ENCODE data around the gene MYO16.

Gene MYO16

DNA sequence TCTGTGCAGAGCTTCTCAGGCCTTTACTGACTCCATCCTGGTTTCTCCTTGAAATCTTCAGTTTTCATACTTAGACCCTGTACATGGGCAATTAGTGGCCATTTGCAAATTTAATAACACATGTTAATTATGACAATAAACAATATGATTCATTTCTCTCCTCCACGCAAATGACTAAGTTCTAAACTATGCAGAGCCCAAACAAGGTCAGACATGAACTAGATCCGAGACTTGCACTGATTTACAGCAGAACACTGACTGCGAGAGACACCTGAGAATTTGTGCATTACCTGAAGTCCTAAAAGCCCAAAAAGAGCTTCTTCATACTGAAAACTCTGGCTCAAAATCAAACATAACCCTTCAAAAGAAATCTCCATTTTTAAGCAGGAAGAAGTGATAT, 521.8 kb downstream of the MYO16 start:
- in situ Hi-C loops (cut with MboI; ENCODE audit: low pct_unique_long_range_greater_than_20kb, low sequenced_read_pairs, unreplicated experiment) = no loop called here
- no peak for DNase-seq (ENCODE audit: low spot score)
- TF ChIP-seq, protein P1, sequence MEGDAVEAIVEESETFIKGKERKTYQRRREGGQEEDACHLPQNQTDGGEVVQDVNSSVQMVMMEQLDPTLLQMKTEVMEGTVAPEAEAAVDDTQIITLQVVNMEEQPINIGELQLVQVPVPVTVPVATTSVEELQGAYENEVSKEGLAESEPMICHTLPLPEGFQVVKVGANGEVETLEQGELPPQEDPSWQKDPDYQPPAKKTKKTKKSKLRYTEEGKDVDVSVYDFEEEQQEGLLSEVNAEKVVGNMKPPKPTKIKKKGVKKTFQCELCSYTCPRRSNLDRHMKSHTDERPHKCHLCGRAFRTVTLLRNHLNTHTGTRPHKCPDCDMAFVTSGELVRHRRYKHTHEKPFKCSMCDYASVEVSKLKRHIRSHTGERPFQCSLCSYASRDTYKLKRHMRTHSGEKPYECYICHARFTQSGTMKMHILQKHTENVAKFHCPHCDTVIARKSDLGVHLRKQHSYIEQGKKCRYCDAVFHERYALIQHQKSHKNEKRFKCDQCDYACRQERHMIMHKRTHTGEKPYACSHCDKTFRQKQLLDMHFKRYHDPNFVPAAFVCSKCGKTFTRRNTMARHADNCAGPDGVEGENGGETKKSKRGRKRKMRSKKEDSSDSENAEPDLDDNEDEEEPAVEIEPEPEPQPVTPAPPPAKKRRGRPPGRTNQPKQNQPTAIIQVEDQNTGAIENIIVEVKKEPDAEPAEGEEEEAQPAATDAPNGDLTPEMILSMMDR (IDR thresholded peaks at IDR 0.05; ENCODE audit: extremely low read depth, insufficient read depth, missing control alignments) = no peak

- TF ChIP-seq, protein P1 (IDR thresholded peaks at IDR 0.05; ENCODE audit: extremely low read depth, insufficient read depth, missing control alignments) = no peak
- in situ Hi-C loops (cut with MboI; ENCODE audit: low pct_unique_long_range_greater_than_20kb, low sequenced_read_pairs, unreplicated experiment) = no loop called here
- DNase-seq (ENCODE audit: low spot score) = no peak
These were observed 522.3 kb downstream of the MYO16 start for GRCh38 chr13:109151696-109152095.

DNA sequence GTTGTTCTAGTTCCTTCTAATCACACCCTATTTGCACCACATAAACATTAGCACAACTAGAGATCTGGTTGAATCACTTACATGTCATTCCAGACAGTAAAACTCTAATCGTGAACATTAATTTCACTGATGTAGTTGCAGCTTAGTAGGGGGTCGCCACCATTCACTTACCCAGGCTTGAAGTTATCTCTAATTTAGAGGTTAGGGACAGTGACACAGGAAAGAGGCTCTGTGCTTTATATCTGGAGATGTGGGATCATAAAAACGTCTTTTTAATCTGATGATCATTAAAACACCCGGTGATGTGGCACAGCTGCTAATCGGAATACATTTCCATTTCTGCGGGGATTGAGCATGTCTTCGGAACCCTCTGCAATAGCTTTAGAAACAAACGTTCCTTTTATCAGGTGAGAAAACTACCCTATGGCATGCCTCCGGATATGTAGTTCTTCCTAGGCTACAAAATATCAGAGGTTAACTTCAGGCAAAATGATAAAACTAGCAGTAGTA, 523.0 kb downstream of the MYO16 start:
- no peak for DNase-seq (ENCODE audit: low spot score)
- TF ChIP-seq, protein P1 (IDR thresholded peaks at IDR 0.05; ENCODE audit: extremely low read depth, insufficient read depth, missing control alignments) = no peak
- in situ Hi-C loops (cut with MboI; ENCODE audit: low pct_unique_long_range_greater_than_20kb, low sequenced_read_pairs, unreplicated experiment) = no loop called here

DNA sequence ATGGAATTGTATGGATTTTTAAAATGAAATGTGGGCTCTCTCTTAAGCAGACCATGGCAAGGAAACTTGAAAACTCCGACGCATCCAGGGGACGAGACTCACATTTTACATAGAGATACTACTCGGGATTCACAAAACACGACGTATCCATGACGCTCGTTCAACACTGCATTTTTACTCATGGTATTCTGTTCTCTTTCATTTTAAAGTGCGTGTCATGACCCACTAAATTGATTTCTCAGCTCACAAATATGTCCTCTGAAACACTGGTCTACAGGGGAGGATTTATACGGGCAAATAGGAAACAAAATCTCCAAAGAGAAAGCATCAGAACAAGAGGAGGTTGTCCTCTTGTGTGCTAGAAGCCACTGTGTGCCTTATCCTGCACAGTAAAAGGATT, 523.5 kb downstream of the MYO16 start:
- in situ Hi-C loops (cut with MboI; ENCODE audit: low pct_unique_long_range_greater_than_20kb, low sequenced_read_pairs, unreplicated experiment) = no loop called here
- DNase-seq (ENCODE audit: low spot score) = no peak
- TF ChIP-seq, protein P1 (IDR thresholded peaks at IDR 0.05; ENCODE audit: extremely low read depth, insufficient read depth, missing control alignments) = no peak

DNA sequence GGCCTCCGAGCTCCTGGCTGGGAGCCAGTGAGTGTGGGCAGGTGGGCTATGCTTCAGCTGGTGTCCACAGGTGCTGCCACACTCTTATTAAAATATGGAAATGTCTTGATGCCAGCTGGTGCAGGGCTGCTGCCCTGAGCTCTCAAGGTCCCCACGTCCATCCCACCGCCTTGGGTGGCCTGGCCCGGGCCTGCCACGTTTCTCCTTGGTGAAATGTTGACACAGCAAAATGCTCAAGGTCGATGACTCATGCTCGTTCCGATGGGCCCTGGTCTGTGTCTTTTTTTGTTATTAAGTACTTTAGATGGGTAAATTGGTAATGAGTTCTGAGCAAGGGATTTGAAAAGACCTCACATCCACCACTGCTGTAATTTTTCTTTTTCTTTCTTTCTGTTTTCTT, 524.7 kb downstream of the MYO16 start:
- TF ChIP-seq, protein P1 (IDR thresholded peaks at IDR 0.05; ENCODE audit: extremely low read depth, insufficient read depth, missing control alignments) = no peak
- no peak for DNase-seq (ENCODE audit: low spot score)
- in situ Hi-C loops (cut with MboI; ENCODE audit: low pct_unique_long_range_greater_than_20kb, low sequenced_read_pairs, unreplicated experiment) = no loop called here

DNA sequence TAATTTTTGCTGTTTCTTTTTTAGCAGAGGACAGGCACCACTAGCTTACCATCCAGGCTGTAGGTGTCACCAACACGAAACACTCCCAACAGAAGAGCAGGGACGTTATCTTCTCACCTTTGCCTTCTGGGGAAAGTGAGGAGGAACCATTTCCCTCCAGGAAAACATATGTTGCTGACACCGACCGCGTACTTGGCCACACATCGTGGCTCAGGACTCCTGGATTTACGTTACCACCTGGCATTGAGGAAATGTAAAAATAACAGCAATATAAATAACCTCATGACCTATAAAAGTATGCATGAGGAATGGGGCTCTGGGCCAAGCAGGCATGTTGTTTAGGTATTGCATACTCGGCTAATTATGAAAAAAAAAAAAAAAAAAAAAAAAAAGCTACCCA, 525.1 kb downstream of the MYO16 start:
- no peak for DNase-seq (ENCODE audit: low spot score)
- TF ChIP-seq, protein P1 (IDR thresholded peaks at IDR 0.05; ENCODE audit: extremely low read depth, insufficient read depth, missing control alignments) = no peak
- in situ Hi-C loops (cut with MboI; ENCODE audit: low pct_unique_long_range_greater_than_20kb, low sequenced_read_pairs, unreplicated experiment) = no loop called here

Data from GM13977 (cell line).